DMS53 (cell line): ENCODE data around the gene MN1.

Source experiments
- DNase-seq: peaks from one replicate; lab custom pipeline; 2025; lab: John Stamatoyannopoulos, UW

MN1 gene

DNA sequence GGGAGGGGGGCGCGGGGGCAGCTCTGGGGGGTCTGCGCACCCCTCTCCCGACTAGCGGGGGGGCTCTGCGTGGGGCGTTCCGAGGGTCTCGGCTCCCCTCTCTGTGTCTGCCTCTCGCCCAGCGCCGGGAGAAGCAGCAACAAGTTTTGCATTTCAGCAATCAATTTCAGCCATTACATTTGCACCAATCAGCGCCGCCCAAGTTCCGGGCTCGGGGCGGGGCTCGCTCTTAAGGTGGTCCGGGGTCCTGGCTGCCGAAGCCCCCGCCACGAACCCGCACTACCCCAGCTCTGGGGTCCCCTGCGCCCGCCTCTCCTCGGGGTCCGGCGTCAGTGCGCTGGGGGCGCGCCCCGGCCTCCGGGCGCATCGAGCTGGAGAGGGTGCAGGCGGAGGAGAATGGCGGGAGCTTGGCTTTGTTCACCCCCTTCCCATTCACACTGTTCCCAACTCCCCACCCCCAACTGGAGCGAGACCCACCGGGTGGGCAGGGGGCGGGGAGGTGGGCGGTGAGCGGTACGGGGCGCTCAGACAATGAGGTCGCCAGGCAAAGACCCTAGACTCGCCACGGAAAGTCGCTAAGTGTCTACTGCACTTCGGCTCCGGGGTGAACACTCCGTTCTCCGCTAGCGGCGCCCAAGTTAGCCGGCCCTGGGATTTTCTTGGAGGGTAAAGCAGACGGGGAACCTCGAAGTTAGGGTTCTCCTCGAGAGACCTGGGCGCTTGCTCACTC lies at the start of gene MN1:
Gene MN1, minus strand, starts transcription at position 141 of the 730 bp plus-strand sequence. CDS start 1,213 bp downstream, outside the sequence.
- DNase-seq: peak; percentile 5

DNA sequence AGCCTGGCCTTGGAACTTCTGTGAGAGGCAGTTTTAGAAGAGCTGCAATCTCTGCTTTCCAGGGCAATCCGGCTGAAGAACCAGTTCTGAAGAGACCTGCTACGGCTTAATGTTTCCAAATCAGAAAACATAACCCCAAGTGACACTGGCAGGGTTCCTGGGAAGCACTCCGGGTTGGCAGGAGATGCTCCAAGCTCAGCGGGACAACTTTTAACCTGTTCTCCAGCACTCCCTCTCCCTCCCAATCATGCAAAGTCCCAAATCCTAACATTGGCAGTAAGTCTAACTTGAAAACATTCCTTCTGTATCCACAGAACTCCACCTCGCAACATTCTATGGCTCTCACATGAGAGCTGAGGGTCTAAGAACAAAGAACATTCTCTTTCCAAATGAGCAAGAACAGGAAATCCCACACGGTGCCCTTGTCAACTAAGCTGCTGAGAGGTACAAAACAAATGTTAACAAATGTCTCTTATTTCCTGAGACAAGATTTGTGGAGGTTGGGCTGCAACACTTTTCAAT lies 48.5 kb upstream of the MN1 start:
- DNase-seq: no peak

DNA sequence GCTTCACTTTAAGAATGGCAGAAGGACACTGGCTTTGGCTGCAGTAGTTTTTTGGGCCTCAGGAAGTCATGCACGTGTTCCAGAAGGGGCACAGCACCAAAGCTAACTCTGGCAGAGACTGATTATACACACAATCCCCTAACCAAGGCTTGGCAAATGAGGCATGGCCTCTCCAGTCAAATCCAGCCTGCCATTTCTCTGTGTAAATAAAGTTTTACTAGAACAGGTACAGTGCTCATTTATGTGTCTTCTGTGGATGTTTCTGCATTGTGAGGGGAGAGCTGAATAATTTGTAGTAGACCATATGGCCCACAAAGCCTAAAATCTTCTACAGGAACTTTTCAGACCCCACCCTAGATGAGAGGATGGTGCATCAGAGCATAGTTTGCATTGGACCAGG lies 46.4 kb upstream of the MN1 start:
- DNase-seq: no peak

DNA sequence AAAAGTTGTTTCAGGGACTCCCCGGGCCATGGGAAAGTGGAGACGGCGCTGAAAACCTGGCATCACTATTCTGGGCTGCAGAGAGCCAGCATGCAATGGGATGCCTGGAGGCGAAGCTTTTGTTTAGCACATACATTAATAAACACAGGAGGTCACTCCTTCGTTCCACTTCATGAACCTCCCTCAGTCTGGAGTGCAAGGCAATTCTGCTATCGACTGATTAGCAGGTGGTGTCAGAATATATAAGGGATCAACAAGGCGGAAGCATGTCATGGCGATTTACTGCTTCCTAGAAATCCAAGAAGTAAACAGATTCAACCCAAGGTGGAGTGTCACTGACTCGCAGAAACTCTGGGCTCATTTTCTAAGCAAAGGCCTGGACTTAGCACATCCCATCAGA lies 45.4 kb upstream of the MN1 start:
- DNase-seq: no peak

DNA sequence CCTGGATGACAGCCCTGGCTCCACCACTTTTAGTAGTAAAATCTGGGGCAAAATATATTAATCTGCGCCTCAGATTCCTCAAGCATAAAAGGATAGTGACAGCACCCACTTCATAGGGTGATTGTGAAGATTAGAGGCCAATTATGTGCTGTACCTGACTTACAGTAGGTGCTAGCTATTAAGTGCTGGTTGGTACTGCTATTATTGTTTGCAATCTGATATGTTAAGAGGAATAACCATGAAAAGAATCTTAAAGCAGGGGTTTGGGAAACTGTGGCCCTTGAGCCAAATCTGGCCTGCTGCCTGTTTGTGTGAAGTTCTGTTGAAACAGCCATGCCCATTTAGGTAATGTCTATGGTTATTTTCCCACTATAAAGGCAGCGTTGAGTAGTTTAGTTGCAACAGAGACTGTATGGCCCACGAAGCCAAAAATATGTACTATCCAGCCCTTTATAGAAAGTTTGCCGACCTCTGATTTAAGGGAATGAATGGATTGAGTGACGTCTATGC lies 44.7 kb upstream of the MN1 start:
- DNase-seq: no peak

DNA sequence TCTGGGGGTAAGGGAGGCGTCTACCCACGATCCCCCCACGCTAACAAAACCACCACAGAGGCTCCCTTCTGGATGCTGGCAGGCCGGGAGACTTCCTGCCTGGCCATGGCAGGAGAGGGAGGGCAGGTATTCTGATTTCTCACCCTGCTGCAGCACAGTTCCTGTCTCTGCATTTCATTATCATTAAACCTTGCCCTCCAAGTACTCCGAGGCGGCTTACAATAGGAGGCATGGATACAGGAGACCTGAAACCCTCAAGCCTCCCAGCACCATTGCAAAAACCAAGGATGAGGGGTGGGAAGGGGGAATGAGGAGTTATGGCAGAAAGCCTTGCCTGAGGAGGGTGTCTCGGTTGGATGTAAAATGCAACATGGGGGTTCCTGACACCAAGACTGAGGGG lies 44.1 kb upstream of the MN1 start:
- no peak for DNase-seq

DNA sequence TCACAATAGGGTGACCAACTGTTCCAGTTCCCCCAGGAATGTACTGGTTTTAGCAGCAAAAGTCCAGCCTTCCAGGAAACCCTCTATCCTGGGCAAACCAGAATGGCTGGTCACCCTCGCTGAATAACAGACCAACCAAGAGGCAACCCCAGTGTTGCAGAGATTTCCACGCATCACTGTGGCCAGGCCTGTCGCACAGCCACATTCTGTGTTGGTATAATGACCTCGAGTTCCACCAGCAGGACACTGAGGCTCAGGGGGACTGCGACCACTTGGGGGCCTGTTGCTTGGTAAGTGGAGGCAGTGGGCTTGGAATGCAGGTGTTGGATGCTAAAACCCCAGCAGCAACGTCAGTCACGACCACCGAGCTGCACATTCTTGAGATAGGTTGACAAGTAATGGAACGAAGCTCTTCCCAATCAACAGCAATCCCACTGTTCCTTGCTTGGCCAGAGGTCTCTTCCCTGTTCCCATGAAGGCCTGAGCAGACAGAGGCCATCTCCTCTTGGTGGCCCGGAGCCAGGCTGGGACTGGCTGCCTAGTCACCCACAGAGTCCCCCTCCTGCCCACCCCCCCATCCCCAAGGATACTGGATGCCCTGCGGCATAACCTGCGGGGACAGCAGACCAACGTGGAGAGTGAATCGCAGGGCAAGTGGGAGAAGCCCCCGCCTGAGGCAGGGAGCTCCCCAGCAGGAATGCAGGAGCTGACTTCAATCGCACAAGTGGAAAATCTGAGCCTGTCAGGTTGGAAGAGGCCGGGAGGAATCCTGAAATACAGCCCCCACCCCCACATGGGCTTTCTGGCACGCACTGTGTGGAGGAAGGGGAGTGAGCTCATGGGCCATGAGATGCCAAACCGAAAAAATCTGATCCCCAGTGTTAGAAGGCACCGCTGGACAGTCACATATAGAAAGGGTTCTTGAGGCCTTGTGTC lies 43.4 kb upstream of the MN1 start:
- DNase-seq: no peak

DNA sequence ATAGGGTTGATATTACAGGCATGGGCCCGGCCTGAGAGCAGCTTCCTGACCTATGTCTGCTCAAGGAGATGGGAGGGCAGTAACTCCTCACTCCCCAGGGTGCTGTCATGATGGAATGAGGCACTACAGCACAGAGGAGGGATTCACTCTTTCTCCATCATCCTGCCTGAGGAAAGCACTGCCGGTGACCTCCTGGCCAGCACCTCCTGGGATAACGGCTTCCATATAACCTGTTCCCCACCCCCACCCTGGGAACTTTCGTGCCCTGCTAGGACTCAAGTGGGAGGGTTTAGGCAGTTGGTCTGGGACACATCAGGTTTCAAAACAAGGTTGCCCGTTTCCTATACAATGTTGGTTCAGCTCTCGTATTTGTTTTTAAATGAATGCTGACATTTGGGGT lies 42.7 kb upstream of the MN1 start:
- DNase-seq: no peak

DNA sequence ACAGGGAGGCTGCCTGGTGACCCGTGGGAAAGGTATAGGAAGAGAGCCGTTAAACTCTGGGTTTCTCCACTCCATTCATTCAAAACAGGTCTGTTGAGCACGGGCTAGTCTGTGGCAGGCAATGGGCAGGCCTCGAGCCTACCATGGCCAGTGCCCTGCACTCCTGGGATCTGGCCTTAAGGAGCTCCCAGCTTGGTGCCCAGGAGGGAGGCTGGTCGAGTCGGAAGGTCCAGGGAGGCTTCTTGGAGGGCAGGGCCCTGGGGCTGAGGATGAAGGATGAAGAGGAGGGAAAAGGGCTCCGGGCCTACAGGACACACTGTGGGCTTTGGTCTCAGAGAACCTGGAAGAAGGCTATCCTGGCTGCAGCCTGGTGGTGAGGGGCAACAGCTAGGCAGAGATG lies 41.9 kb upstream of the MN1 start:
- DNase-seq: no peak

DNA sequence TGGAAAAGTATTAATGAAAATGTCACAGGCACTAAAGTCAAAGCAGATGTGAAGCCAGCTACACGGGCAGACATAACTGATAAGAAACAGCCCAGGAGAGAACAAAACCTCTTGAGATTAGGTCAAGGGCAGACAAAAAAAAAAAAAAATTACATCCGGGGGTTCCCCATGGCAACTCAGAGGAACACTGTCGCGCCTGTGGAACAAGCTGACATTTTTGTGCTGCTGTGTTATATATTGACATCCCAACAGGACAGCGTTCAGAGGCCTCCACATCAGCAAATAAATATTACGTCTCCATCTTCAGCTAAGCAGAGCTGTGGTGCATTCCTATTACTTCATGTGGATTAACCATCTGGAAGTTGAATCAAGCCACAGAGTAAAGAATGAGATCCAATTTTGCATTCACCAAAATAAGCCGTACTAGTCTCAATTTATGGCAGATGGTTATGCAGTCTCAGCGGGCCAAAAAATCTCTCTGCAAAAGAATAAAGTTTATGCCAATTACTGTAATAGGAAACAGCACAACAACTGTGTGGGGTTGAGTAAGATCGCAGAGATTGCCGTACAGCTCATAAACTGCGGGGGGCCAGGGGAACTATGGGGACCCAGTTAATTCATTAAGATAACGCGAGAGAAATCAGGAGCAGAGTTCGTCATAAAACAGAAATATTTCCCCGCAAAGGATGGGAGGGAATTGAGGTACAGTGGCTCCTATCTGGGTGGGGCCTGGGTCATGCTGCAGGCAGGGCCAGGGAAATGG lies 41.3 kb upstream of the MN1 start:
- no peak for DNase-seq

DNA sequence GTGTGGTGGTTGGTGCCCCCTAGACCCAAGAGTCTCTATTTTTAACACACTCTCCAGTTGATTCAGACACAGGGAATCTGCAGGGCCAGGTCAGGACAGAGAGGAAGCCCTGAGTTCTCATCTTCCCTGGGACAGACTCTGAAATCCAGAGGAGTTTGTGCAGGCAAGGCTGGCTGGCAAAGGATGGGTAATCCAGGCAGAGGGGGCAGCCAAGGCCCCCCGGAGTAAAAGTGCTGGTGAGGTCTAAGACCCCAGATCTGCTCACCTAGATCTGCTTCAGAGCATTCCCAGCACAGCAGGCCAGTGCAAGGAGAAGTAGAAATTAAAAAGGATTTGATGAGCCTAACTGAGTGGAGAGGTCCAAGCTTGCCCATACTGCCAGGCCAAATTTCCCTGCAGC lies 40.6 kb upstream of the MN1 start:
- DNase-seq: no peak

DNA sequence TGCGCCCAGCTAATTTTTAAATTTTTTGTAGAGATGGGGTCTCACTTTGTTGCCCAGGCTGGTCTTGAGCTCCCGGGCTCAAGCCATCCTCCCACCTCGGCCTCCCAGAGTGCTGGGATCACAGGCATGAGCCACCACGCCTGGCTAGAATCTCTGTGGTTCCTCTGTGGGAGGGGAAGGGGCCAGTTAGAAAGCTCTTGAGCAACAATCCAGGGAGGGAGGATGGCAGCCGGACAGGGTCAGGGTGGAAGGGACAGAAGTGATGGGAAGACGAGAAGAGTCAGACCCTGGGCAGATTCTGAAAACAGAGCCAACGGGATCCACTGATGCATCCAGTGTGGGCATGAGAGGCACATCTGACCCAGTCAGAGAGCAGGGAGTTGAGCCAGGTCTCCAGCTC lies 38.9 kb upstream of the MN1 start:
- no peak for DNase-seq

DNA sequence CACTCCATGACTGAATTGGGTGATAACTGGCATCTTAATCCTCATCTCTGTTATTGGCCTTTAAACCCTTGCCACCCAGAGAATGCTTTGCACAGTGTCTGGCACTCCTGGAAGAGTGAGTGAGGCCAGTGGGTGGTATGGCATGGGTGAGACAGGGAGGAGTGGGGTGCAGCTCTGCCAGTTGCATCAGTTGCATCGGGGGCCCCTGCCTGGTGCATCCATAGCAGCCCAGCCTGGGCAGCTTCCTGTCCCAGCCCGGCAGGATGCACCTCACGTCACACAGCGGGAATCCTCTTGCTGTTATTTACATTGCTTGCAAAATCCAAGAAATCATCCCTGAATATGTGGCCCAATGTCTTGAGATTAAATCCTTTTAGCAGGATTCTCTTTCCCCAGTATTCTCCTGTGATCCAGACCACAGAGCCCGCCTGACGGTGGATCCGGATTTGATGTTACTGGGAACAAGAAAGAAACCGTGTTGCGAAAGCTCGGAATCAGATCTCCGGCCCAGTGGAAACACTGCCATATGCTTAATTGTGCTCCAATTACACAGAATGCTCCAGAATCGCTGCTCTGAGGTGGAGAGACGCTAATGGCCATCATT lies 37.6 kb upstream of the MN1 start:
- no peak for DNase-seq

DNA sequence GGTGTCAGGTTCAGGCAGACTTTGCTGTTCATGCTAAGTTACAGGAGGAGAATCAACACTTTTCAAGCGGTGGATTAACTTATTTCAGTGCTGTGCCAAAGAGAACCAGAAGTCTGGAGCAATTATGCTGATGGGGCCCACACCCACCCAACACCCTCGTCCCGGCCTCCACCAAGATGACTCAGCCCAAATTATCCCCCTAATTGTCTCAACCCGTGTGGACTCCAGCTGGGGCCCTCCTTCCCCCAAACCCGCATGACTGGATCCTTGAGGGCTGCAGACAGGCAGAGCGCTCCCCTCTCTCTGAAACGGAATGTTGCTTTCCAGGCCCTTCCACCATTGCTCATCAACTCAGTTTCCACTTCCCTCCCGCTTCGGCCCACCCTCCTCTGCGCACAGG lies 34.6 kb upstream of the MN1 start:
- DNase-seq: no peak

DNA sequence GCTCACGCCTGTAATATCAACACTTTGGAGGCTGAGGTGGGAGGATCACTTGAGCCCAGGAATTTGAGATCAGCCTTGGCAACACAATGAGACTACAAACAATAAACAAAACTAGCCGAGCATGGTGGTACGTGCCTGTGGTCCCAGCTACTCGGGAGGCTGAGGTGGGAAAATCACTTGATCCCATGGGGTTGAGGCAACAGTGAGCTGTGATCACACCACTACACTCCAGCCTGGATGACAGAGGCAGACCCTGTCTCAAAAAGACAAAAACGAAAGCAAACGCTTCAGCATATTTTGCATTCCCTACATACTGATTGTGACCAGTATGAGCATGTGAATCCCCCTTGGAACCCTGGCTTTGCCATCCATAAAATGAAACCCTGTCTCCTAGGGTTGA lies 33.9 kb upstream of the MN1 start:
- DNase-seq: no peak

DNA sequence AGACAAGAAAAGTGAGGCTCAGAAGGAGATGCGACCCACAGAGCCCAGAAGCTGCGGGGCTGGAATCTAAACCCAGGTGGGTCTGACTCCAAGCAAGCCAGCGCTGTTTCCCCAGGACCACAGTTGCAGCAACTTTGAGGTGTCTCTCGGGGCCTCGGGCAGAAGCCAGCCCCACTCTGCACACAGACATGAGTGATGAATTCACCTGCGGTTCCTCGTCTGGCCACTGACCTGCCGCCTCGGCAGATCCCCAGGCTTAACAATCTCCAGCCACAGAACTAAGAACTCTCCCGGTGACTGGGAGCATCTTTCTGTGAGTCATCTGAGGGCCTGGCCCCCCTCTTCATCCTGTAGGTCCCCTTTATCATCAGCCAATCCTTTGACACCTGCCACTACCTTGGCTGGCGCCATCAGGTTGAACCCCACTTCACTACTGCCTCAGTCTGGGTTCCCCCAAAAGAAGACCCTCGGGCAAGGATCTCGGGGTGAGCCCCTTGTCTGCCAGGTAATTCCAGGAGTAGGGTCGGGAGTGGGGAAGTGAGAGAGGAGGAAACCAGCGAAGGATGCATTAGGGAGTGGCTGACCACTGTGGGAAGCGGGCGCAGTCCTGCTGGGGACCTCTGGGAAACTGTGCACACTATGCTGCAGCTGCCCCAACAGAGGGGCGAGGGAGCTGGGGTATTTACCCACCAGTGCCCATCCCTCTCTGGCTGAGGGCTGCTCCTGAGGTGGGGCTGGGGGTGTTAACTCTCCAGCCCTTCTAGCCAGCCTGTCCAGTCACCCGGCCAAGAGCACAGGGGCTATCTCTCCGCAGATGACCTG lies 33.0 kb upstream of the MN1 start:
- DNase-seq: no peak

DNA sequence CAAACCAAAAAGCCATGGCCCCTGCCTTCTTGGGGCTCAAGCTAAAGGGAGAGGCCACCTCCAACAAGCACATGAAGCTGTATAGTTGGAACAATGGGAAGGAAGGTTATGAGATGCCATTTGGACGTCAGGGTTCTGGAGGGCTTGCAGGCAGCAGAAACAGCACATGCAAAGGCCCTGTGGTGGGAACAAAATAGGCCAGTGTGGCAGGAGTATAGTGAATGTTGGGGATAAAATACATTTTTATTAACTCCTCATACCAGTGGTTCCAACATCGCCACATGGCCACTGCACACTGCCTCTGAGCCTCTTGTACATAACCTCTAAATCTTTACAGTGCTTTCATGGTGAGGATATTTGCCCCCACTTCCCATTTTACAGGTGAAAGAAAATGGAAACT lies 32.2 kb upstream of the MN1 start:
- no peak for DNase-seq

DNA sequence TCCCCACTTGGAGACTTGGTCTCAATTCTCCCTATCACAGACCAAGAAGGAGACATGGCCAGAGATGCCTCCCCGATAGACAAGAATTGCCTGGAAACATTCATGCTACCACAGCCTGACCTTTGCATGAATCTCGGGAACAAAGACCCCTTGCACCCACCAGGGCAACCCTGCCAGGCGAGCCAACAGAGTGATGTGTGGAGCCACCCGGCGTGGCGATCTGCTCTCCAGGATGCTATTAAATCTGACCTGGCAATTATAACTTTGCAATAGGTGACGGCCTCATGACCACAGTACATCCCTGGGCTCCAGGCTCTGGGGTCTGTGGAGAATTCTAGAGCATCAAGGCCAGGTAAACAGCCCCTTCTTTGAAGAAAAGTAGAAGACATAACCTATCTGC lies 31.1 kb upstream of the MN1 start:
- no peak for DNase-seq

DNA sequence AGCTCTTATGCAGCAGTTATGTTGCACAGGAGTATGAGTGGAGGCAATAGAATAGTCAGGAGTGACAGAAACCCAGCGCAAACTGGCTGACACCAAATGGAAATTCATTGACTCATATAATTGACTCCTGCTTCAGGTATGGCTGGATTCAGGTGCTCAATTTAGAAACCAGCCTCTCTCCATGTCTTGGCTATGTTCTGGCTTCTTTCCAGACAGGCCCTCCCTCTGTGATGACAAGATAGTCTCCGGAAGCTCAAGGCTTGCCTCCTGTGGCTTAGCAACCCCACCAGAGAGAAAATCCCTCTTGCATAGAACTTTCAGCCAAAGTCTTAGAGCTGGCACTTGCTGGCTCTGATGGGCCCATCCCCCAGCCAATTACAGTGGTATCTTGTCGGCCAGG lies 28.1 kb upstream of the MN1 start:
- DNase-seq: no peak

DNA sequence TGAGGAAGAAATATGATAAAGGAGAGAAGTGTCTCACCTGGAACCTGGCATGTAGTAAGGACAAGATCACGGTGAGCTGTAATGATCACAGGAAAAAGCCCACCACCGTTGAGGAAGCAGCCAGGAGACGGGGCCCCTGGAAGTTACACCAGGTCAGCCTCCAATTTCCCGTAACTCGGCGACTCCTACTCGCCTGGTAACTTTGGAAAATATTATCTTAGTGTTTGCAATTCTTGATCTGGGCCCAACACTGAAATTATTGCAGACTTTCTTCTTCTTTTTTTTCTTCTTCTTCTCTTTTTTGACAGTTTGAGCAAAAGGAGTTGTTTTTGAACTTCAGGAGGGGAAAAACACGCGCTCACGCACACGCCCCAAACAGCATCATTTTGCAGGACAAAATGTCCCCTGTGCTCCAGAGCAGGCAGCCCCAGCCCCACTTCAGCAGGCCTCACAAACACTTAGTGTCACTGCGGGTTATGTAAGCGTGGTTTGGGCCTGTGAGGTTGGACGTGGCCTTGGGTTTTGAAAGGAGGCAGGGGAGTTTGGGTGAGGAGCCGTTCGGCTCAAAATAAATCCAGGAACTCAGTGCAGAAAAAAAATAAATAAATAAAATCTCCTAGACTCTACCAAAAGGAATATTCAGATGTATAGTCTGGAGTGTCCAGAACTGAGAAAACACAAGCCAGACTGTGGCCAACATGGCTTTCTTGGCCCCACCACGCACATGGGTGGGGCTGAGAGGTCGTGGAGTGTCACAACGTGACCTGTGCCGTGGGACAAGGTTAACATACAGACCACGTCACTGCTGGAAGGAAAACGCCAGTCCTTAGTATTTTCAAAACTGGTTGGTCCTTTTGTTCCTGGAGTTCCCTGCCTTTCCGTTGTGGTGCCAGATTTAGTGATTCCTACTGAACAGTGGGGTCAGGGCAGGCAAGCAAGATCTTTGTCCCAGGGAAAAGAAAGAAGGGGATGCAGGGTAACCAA lies 26.3 kb upstream of the MN1 start:
- DNase-seq: no peak
